GM21367 (cell line): ENCODE results near the gene ARHGAP11B.
"Not testable (repeated sequence)": the region's sequence is repeated elsewhere in the genome, so short reads cannot be mapped to it uniquely, and the experiment has no call there.

Source experiments
- ATAC-seq: cut with Tn5 transposase; IDR thresholded peaks from one replicate; pipeline ENCODE4 v1.9.1; 2021; ENCODE audit not compliant: unreplicated experiment

The ARHGAP11B gene

GRCh38 chr15:30625436-30626193 is at the start of gene ARHGAP11B:
Gene ARHGAP11B, plus strand, starts transcription at chr15:30626128.
- ATAC-seq: peak; percentile 92

DNA sequence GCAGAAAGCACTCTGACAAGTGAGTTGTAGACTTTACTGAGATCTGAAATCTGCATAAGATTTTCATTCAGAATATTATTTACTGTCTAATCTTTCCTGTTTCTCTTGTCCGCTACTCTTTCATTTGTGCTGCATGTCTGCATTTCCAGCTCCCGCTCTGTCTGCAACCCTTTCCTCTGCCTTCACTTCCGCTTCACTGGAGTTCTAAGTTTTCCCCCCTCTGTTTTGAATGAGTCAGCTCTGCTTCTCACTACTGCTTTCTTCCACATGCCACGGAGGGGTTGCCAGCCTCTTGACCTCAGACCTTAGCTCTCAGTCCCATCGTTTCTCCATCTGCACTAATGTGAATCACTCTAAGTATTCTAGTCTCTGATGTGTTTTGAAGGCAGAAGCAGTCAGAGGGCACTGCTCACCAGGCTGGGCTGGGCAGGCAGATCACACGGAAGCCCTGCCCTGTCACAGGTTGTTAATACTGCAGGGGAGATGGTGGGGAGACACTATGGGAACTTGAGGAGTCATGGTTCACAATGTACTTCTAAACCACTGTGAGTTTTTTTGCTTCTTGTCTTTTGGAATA is 46.4 kb upstream of the ARHGAP11B start:
- not testable (repeated sequence) for ATAC-seq

DNA sequence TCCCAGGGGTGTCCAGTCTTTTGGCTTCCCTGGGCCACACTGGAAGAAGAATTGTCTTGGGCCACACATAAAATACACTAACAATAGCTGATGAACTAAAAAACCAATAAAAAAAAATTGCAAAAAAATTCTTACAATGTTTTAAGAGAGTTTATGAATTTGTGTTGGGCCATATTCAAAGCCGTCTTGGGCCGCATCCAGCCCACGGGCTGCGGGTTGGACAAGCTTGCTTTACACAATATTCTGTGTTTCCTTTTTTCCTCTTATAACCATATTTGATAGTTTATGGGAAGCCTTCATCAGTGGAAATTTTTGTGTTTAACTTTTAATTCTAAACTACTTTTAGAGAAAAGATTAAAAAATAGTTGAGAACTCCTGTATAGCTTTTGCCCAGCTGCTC is 45.2 kb upstream of the ARHGAP11B start:
- not testable (repeated sequence) for ATAC-seq

- ATAC-seq: not testable (repeated sequence)
These were observed 27.0 kb upstream of the ARHGAP11B start for GRCh38 chr15:30598953-30599352.

DNA sequence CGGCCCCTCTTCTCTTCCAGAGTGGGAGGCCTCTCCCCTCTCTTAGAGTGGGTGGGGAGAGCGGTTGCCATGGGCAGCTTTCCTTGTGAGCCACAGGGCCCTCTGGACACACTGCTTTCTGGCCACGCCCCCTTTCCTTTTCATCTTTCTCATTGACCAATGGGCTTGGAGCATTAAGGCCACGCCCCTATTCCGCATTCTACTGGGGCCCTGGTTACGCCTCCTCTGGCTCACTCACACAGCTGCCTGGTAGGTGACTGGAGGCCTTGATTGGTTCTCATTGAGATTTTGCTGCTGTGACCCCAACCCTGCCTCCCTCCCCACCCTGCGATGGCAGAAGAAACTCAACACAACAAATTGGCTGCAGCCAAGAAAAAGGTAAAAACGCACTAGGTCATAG is 22.1 kb upstream of the ARHGAP11B start, which contains the start of gene GOLGA8H:
TSS of gene GOLGA8H (plus strand) at position 233 of the 400 bp plus-strand sequence. CDS start at position 331, 98 bp downstream.
- ATAC-seq: not testable (repeated sequence)

DNA sequence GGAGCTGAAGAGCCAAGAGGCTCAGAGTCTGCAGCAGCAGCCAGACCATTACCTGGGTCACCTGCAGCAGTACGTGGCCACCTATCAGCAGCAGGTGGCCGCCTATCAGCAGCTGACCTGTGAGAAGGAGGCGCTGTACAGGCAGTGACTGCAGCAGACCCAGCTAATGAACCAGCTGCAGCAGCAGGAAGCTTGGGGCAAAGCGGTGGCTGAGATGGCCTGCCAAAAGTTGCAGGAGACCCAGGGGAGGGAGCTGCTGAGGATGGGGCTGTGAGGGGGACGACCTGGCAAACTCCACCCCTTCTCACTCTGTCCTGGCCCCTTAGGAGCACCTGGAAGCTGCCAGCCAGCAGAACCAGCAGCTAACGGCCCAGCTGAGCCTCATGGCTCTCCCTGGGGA is 13.7 kb upstream of the ARHGAP11B start:
- ATAC-seq: not testable (repeated sequence)

GRCh38 chr15:30621342-30621741 is 4.6 kb upstream of the ARHGAP11B start:
- not testable (repeated sequence) for ATAC-seq

- ATAC-seq: not testable (repeated sequence)
These were observed 252 bp downstream of the ARHGAP11B start for GRCh38 chr15:30626194-30626565.

DNA sequence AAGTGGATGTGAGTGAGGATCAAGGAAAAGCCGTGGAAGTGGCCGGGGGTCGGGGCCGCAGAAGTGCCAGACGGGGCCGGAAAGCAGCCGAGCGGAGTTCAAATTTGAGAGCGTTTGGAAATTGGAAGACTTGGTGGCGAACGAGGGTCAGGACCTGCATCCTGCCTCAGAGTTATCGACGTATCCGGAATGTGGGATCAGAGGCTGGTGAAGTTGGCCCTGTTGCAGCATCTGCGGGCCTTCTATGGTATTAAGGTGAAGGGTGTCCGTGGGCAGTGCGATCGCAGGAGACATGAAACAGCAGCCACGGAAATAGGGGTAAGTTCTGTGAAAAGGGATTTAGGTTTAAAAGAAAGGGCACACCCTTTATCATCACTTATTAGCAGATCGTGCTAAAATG is 704 bp downstream of the ARHGAP11B start:
- ATAC-seq: not testable (repeated sequence)

DNA sequence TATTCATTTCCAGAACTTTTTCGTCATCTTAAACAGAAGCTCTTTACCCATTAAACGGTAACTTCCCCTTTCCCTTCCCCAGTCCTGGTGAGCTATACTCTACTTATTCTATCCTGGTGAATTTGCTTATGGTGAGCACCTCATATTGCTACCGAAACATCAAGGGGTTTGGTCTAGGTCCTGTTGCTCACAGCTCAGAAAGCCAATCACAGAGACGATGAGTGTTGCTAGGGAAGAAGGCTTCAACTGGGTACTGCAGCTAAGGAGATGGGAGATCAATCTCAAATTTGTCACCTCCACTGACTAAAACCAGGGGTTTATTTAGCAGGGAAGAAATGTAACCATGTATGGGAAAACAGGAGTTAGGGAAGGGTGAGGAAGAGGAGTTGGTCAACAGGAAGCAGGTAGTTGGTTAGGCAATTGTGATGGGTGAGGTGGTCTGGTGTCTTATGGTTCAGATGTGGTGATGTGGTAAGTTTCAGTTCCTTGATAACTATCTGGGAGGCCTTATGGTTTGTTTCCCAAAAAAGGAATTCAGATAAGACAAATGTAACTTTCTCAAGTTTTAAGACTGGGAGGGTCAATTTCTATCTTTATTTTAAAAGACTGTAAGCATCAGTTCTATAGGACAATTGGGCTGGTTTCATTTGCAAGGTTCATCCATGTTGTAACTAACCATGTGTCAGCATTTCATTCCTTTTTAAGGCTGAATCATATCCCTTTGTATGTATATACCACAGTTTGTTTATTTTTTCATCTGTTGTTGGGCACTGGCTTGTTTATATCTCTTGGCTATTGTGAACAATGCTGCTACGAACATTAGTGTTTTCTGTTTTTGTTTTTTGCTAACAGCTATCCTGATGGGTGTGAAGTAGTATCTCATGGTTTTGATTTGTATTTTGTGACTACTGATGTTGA is 24.3 kb downstream of the ARHGAP11B start:
- peak; percentile 75 for ATAC-seq

DNA sequence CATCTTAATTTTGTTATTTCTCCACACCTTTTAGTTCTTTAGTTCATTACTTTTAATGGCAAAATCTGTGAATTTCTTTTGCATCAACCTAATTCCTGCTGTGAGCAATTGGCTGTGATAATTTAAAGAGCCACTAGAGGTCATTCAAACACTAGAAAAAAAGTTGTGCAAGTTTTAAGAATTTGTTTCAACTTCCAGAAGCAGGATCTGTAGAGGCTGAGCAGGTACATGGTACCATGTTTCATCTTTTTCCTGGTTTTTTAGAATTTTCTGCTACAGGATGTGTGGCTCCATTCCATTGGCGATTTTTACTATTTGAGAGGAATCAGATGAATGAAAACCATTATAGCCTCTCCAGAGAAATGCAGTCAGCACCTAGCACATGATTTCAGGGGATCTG is 35.2 kb downstream of the ARHGAP11B start:
- not testable (repeated sequence) for ATAC-seq

GRCh38 chr15:30669621-30670020 is 43.7 kb downstream of the ARHGAP11B start:
- ATAC-seq: not testable (repeated sequence)

- ATAC-seq: no peak
These were observed 44.1 kb downstream of the ARHGAP11B start for GRCh38 chr15:30670056-30670455.

- ATAC-seq: no peak
These were observed 45.4 kb downstream of the ARHGAP11B start for GRCh38 chr15:30671309-30671708.

DNA sequence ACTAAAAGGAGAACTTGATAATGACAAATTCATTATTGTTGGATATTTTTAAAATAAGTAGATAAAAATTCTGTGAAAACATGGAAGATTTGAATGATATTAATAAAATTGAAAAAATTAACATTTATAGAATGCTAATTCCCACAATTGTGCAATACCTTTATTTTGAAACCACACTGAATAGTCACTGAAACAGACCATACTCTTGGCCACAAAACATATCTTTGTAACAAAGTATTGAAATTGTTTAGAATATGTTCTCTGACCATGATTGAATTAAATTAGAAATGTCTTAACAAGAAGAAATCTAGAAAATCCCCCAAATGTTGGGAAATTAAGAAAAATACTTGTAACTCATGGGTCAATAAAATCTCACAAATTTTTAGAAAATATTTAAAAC is 49.2 kb downstream of the ARHGAP11B start:
- no peak for ATAC-seq

GRCh38 chr15:30675891-30676290 is 50.0 kb downstream of the ARHGAP11B start:
- not testable (repeated sequence) for ATAC-seq

DNA sequence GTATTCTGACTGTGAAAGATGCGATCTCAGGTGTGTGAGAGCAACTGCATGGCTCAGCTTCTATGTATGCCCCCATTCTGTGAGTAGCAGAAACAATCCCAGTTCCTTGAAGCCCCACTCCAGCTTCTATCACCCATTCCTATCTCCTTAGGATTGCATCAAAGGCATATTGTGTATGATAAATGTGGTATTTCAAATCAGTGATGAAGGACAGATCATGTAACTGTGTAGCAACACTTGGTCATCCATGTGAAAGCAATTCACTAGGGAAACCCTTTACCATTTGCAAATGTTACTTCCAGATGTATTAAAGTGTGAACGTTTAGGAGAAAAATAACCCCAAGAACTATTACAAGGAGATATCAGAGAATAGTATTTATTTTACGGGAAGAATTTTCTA is 55.1 kb downstream of the ARHGAP11B start:
- ATAC-seq: not testable (repeated sequence)

- ATAC-seq: not testable (repeated sequence)
These were observed 59.9 kb downstream of the ARHGAP11B start for GRCh38 chr15:30685709-30686285.

GRCh38 chr15:30686651-30687050 is 60.7 kb downstream of the ARHGAP11B start:
- not testable (repeated sequence) for ATAC-seq
